GM18505 (cell line): Measurements from ENCODE around the gene CHN1.

Experiments used
- ATAC-seq: cut with Tn5 transposase; IDR thresholded peaks from one replicate; pipeline ENCODE4 v1.9.1; 2021; ENCODE audit not compliant: unreplicated experiment
- POLR2A ChIP-seq: IDR thresholded peaks from 4 replicates; pipeline ENCODE4 v1.6.1; 2011; ENCODE audit warnings: borderline replicate concordance; ENCODE audit not compliant: insufficient read depth, insufficient read length; ENCODE audit errors: extremely low read depth

Gene CHN1

GRCh38 chr2:174949988-174950687 is 55.0 kb downstream of the CHN1 start:
- ATAC-seq: no peak
- TF ChIP-seq POLR2A: no peak

GRCh38 chr2:174945601-174946260 is 59.5 kb downstream of the CHN1 start:
- no peak for TF ChIP-seq POLR2A
- ATAC-seq: no peak

- TF ChIP-seq POLR2A: no peak
- no peak for ATAC-seq
Observed at GRCh38 chr2:174939046-174939445, 66.1 kb downstream of the CHN1 start.

- ATAC-seq: no peak
- no peak for TF ChIP-seq POLR2A
Observed at GRCh38 chr2:174931724-174932123, 73.5 kb downstream of the CHN1 start.

GRCh38 chr2:174929786-174930185 is 75.4 kb downstream of the CHN1 start:
- ATAC-seq: no peak
- no peak for TF ChIP-seq POLR2A

GRCh38 chr2:174925046-174925784 is 80.0 kb downstream of the CHN1 start:
- TF ChIP-seq POLR2A: no peak
- ATAC-seq: no peak

- ATAC-seq: no peak
Observed at GRCh38 chr2:174924061-174924693, 81.0 kb downstream of the CHN1 start.

GRCh38 chr2:174919947-174920595 is 85.1 kb downstream of the CHN1 start:
- no peak for TF ChIP-seq POLR2A
- ATAC-seq: no peak

More at GRCh38 chr2:174924061-174924693, 81.0 kb downstream of the CHN1 start:
- no peak for TF ChIP-seq POLR2A

GRCh38 chr2:174918886-174919526 is 86.2 kb downstream of the CHN1 start:
- no peak for TF ChIP-seq POLR2A
- no peak for ATAC-seq

- ATAC-seq: no peak
- TF ChIP-seq POLR2A: no peak
Observed at GRCh38 chr2:174916270-174916930, 88.8 kb downstream of the CHN1 start.

- ATAC-seq: no peak
- TF ChIP-seq POLR2A: no peak
Observed at GRCh38 chr2:174914853-174915760, 90.1 kb downstream of the CHN1 start.
